Measurements from ENCODE around the gene IGDCC3. TPM values are rescaled to one million over a fixed set of nuclear protein-coding genes. Genes with fewer than 3 reads are reported as not detected.
"Not testable (repeated sequence)": the region's sequence is repeated elsewhere in the genome, so short reads cannot be mapped to it uniquely, and the experiment has no call there.

IGDCC3 gene
- total RNA-seq, 1 donor from 2014 or later = 0.40 TPM

- peak; percentile 53 for ATAC-seq (ENCODE audit: poor library complexity)
- intact Hi-C loops (cut with DNase I) = no loop called here
- DNase-seq = no peak
Observed at GRCh38 chr15:65355173-65355987, 22.4 kb downstream of the IGDCC3 start.

DNA sequence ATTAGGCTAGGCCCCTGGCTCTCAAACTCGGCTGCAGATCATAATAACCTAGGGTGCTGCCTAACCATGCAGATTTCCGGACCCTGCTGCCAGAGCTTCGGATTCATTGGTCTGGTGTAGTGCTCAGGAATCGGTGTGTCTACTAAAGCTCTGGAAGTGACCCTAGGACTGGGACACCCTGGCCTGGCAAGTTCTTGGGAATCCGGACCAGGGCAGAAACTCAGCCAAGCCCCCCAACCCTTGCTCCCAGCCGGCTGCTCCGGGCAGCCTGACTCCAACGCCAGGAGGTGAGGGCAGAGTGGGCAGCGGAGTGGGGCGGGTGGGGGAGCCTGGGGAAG, 23.0 kb downstream of the IGDCC3 start:
- DNase-seq (no peak), ATAC-seq (ENCODE audit: poor library complexity) (no peak)
- intact Hi-C loops (cut with DNase I) = no loop called here

GRCh38 chr15:65351972-65352371, 25.8 kb downstream of the IGDCC3 start:
- ATAC-seq (ENCODE audit: poor library complexity); intact Hi-C loops (cut with DNase I); DNase-seq: not testable (repeated sequence)

- no peak for DNase-seq
- ATAC-seq (ENCODE audit: poor library complexity) = no peak
- intact Hi-C loops (cut with DNase I) = no loop called here
Observed at GRCh38 chr15:65349338-65349737, 28.5 kb downstream of the IGDCC3 start.

GRCh38 chr15:65347756-65348155, 30.0 kb downstream of the IGDCC3 start:
- intact Hi-C loops (cut with DNase I); DNase-seq: not testable (repeated sequence)

GRCh38 chr15:65346856-65347598, 30.8 kb downstream of the IGDCC3 start:
- ATAC-seq (ENCODE audit: poor library complexity) (no peak), DNase-seq (no peak)
- intact Hi-C loops (cut with DNase I) = no loop called here

More at GRCh38 chr15:65347756-65348155, 30.0 kb downstream of the IGDCC3 start:
- not testable (repeated sequence) for ATAC-seq (ENCODE audit: poor library complexity)

DNA sequence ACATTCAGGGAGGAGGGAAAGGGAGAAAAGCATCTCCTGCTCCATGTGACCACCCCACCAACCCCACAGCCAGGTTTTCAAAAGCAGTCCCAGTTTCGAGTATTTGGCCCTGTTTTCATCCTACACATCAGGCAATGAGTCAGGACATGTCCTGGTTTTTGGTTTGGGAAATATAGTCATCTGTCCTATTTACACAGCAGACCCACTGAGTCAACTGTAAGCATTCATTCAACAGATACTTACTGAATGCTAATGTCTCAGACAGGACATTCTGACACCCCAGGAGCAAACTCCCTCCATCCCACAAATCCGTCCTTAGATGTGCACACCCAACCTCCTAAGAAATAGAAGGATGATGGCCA, 32.9 kb downstream of the IGDCC3 start:
- intact Hi-C loops (cut with DNase I) = no loop called here

DNA sequence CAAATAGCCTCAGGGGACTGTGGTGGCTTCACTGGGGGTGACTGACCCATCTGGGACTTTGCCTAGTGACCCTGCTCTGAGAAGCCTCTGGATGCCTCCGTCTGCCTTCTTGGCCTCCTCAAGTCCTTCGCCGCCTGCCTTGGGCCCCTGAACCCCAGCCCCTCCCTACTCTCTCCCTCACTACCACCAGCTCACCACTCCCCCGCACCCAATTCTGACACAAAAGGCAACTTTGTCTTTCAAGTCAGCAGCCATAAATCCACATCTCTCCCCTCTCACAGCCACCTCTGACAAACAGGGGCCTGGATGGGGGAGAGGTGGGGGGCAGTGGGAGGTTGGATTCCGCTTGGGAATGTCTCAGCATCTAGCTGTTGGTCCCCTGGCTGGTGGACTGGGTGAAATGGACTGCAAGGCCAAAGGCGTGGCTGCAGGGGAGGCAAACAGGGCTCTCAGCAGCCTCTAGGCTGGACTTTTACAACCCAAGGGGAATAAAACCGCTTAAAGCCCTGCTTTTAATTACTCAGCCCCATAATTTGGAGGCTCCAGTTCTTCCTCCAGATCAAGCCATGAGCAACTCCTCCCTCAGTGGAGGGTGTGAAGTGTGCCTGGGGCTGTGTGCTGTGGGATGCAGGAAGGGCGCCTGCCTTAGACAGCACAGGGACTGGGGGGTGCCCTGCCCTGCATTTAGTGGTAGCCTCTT, 33.4 kb downstream of the IGDCC3 start:
- intact Hi-C loops (cut with DNase I) = no loop called here
- DNase-seq = no peak

More for the DNA sequence above, 32.9 kb downstream of the IGDCC3 start:
- DNase-seq (no peak), ATAC-seq (ENCODE audit: poor library complexity) (no peak)

DNA sequence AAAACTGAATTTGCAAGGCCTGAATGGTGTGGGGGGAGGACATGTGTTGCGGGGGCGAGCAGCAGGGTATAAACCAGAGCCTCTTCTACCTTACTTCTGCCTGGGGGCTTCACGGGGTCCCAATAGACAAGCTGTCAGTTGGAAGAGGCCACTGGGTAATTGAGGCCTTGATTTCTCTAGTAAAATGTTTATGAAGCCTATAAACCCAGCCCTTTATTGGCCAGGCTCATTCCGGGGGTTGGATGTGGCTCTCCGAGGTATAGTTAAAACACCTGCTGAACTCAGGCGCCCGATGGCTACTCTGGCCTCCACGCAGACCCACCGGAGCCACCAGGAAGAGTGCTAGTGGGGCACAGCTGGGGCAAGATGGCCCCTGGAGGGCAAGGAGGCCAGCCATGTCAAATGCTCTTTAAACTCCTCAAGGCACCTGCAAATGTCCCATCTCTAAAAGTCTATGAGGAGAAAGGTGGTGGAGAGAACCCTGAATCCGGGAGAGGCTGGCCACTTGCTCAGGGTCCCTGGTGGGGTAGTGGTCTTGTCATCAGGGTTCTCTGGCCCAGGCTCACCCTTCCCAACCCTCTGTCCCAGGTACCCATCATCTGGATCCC, 34.3 kb downstream of the IGDCC3 start:
- DNase-seq (no peak), ATAC-seq (ENCODE audit: poor library complexity) (no peak)
- intact Hi-C loops (cut with DNase I) = no loop called here

More for the DNA sequence above, 33.4 kb downstream of the IGDCC3 start:
- ATAC-seq (ENCODE audit: poor library complexity) = no peak

DNA sequence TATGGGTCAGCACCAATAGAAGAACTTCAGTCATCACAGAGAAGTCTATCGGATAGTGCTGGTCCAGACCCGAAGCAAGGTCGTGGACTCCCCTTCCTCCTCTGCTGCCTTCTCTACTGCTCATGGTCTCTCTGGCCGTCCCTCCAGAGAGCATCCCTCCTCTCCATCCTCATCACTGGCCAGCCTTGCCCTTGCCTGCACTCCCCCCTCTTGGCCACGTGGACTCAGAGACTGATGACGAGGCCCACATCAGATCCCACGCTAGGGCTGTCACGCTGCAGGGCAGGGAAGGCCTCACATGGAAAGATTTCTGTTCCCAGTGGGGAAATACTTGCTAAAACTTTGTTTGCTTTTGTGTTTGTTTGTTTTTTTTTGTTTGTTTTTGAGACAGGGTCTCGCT, 35.3 kb downstream of the IGDCC3 start:
- intact Hi-C loops (cut with DNase I) = no loop called here
- ATAC-seq (ENCODE audit: poor library complexity) = no peak
- no peak for DNase-seq

GRCh38 chr15:65339920-65340319, 37.9 kb downstream of the IGDCC3 start:
- no peak for DNase-seq
- intact Hi-C loops (cut with DNase I) = no loop called here
- ATAC-seq (ENCODE audit: poor library complexity) = no peak

DNA sequence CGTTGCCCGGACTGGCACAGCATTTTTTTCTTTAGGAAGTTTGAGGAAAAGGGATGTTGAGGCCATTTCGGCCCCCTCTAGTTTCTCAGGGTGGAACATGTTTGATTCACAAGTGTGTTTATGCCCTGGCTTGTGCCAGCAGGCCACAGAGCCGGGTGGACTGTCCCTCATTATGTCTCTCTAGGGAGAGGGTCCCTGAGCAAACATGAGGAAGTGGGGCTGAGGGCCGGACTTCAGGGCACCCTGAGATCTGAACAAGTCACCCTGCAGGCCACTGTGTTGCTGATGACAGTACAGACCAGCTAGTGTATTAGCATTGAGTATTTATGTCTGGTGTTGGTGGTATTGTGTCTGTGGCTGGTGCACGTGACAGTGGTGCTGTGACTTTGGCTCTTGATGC, 38.4 kb downstream of the IGDCC3 start:
- no peak for ATAC-seq (ENCODE audit: poor library complexity)
- intact Hi-C loops (cut with DNase I) = no loop called here
- no peak for DNase-seq

DNA sequence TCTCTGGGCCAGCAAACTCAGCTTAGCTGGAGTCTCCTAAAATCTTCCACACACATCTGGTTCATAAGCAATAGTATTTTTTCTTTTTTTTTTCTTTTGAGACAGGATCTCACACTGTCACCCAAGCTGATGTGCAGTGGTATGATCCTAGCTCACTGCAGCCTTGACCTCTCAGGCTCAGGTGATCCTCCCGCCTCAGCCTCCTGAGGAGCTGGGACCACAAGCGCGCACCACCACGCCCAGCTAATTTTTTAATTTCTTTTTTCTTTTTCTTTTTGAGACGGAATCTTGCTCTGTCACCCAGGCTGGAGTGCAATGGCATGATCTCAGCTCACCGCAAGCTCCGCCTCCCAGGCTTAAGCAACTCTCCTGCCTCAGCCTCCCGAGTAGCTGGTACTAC, 39.0 kb downstream of the IGDCC3 start:
- no peak for ATAC-seq (ENCODE audit: poor library complexity)
- DNase-seq = no peak
- intact Hi-C loops (cut with DNase I) = no loop called here

DNA sequence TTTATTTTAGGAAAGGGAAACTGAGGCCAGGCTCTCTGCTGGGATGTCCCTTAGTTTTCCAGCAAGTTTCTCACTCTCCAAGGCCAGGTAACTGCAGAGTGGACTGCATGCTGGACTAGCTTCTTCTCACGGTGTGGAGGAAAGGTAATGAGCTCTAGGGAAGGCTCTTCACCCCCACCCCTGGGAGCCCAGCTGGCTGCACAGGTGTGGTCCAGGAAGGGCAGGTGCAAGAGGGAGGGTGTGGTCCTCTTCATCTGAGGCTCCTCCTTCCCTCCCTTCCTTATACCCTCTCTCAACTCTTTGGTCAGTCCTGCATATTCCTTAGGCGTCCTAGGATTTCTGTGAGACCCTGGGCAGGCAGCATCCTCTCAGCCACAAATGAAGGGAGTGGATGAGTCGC, 39.4 kb downstream of the IGDCC3 start:
- peak; percentile 34 for ATAC-seq (ENCODE audit: poor library complexity)
- intact Hi-C loops (cut with DNase I) = no loop called here
- no peak for DNase-seq

DNA sequence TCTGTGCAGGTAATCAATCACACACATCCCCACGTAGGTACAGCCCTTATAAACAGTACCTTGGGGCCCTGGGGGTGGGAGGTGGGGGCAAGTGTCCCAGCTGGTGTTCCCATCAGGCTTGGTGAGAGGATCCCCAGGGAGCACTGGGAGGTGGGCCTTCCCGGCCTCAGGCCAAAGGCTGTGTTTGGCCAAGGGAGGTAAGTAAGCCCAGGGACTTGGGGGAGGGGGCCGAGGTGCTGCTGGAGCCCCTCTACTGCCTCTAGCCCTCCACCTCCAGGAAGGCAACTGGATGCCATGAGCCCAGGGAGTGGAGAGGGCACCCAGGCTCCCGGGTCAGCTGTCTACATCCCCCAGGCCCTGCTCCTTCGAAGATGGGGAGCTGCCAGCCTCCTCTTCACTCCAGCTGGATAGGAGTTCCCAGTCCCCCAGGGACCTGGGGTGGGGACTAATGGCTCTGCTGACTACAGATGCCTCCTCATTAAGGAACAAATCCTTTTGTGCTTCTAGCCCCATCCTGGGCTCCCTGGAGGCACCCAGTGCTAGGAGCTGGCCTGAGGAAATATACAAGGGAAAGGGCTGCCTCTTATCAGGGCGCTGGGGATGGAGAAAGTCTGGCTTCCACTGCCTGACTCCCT, 40.2 kb downstream of the IGDCC3 start:
- DNase-seq (no peak), ATAC-seq (ENCODE audit: poor library complexity) (no peak)
- intact Hi-C loops (cut with DNase I) = no loop called here

DNA sequence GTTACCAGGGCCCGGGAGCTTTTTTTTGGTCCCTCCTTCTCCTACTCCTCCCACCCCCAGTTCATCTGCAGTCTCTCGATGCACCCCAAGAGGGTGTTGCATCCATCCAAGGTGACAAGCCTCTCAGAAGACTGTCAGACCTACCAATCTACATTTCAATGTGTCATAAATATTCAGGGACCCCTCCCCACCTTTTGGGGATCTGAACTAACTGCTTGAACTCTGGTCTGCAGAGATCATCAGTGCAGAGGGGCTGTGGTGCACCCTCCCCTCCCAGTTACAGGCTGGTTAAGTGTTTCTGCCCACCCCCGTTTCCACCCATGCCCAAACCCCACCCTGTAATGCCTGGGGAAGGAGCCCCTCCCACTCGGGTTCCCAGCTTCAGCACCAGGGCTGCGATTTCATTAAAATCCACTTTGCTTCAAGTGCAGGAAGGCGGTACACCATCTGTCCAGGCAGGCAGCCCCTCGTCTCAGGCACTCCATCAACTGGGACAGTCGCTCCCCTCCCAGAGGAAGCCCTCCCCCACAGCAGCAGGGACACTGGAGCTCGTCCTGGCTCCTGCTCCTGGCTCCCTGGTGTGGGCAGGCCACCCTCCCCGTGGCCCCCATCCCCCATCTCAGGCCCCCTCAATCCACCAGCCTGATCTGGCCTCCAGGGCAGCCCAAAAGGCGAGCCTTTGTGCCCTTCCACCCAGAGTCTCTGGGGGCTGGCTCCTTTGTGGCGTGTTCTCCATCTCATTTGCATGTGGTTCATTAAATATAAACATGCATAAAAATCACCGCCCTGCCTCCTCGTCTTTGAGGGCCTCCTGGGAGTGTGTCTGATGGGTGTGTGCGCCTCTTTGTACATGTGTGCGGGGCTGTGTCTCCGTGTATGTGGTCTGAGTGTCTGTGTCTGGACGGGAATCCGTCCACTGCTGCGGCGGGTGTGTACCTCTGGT, 41.0 kb downstream of the IGDCC3 start:
- DNase-seq (no peak), ATAC-seq (ENCODE audit: poor library complexity) (no peak)
- intact Hi-C loops (cut with DNase I) = no loop called here

DNA sequence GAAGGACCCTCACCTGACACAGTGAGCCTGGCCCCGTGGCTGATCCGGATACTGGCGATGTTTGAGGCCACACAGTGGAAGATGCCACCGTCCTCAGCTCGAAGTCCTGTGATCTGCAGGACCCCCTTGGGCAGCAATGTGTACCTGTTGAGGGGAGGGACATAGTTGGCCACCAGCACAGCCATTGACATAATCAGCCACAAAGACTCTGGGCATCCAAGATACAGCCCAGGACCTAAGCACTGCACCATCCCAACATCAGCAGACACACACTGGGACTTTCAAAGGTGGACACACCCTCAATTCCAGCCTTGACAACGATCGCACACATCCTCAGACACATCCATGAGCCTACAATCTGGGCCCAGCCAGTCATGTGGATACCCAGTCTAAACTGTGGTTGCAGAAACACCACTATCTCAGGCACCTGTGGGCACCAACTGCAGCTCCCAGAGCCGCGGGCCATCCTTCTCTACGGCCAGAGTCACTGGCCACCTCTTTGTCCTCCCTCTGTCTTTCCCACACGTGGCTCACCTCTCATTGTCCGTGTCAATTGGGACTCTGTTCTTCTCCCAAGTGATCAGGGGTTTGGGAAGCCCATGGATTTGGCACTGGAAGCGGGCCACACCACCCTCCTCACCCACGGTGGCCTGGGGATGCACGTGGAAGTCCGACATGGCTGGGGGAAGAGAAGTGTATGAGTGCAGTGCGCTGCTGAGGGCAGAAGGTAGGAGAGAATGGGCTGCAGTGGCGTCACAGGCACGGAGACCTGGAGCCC, 42.3 kb downstream of the IGDCC3 start:
- intact Hi-C loops (cut with DNase I) = no loop called here
- DNase-seq = no peak
- no peak for ATAC-seq (ENCODE audit: poor library complexity)

Measured in Right ventricle myocardium superior (tissue), 1 donor.